Measurements from ENCODE around the gene SPEM2. TPM values are rescaled to one million over a fixed set of nuclear protein-coding genes. Genes with fewer than 3 reads are reported as not detected.
A peak's percentile ranks its signal among the peaks of the same experiment; 100 is the strongest.

The SPEM2 gene
- polyA plus RNA-seq, 1 of the 3 experiments (the other 2 are of a cell fraction), result not detected

DNA sequence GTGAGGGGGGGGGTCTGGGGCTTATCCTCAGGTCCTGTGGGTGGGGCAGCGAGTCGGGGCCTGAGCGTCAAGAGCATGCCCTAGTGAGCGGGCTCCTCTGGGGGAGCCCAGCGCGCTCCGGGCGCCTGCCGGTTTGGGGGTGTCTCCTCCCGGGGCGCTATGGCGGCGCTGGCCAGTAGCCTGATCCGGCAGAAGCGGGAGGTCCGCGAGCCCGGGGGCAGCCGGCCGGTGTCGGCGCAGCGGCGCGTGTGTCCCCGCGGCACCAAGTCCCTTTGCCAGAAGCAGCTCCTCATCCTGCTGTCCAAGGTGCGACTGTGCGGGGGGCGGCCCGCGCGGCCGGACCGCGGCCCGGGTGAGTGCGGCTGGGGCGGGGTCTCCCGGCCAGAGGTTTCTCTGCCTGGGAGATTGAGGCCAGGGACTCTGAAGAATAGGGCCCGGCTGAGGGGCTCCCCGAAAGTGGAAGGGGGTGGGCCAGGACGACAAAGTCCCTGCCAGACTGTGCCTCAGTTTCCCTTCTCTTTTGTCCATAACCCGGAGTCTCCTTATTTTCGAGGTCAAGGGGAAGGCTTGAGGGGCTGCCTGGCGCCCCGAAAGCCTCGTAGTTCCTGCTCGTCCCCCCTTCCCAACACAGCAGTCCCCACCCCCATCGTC lies 14.2 kb downstream of the SPEM2 start, which contains the start of gene FGF11:
FGF11 (plus strand) TSS at position 51 of the 651 bp plus-strand sequence; CDS start at position 160, 109 bp downstream.
- Histone ChIP-seq H3K4me3 (ENCODE audit: low read depth in 2 of 2, low read length in 1 of 2) (peak within 1 kb of the TSS; percentile 67 to 70), H3K9me3 (no peaks in the 10 kb centered on the region), H3K36me3 (replicated peaks in 1 of 2; ENCODE audit: control insufficient read depth in 1 of 2, insufficient read depth in 2 of 2, low read length in 1 of 2) (peaks cover 0 to 4% of the 10 kb centered on the region in 2 experiments), H3K27ac (ENCODE audit: low read depth in 2 of 2, low read length in 1 of 2) (peak within 1 kb of the TSS in 1 of 2 experiments; percentile 97; a peak in 2 of 4 replicates), H3K4me2 (peak within 1 kb of the TSS; percentile 95), H3K9me2 (no peaks in the 10 kb centered on the region), H4K20me1 (ENCODE audit: insufficient read depth) (no peaks in the 10 kb centered on the region), H2AFZ (ENCODE audit: low read depth) (peak within 1 kb of the TSS; percentile 88), H3F3A (replicated peaks; ENCODE audit: insufficient read depth) (peaks cover 18% of the 10 kb centered on the region), H3K9ac (peak within 1 kb of the TSS; percentile 61), H3K4me1 (ENCODE audit: control insufficient read depth in 1 of 2, insufficient read depth in 2 of 2, low read depth in 1 of 2, low read length in 1 of 2) (peaks cover 7 to 27% of the 10 kb centered on the region in 2 experiments; a peak in 2 of 4 replicates), H3K79me2 (ENCODE audit: insufficient read depth) (peaks cover 7% of the 10 kb centered on the region; the same call in 1 of the 2 replicates), H3K27me3 (ENCODE audit: insufficient read depth) (no peaks in the 10 kb centered on the region)
- peak; percentile 60 for DNase-seq
- CTCF ChIA-PET, result interaction anchor here (0.7 to 1.6 kb wide), 4 partner anchors 19 to 121 kb away, joined by 3 to 6 read pairs (median 4); no protein-coding TSS in a partner anchor
- POLR2A ChIA-PET, result interaction anchor here (1.6 to 3.3 kb wide), 5 partner anchors 8 to 121 kb away, joined by 4 to 19 read pairs (median 9); partner anchors contain the start of genes POLR2A and TMEM256
- TF ChIP-seq, protein P1, sequence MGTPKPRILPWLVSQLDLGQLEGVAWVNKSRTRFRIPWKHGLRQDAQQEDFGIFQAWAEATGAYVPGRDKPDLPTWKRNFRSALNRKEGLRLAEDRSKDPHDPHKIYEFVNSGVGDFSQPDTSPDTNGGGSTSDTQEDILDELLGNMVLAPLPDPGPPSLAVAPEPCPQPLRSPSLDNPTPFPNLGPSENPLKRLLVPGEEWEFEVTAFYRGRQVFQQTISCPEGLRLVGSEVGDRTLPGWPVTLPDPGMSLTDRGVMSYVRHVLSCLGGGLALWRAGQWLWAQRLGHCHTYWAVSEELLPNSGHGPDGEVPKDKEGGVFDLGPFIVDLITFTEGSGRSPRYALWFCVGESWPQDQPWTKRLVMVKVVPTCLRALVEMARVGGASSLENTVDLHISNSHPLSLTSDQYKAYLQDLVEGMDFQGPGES (IDR thresholded peaks at IDR 0.05; ENCODE audit: low read depth, low read length), result no peak
- TF ChIP-seq FOXJ3 (CRISPR knock-in tag; IDR thresholded peaks at IDR 0.05) (no peak), MEF2A (IDR thresholded peaks at IDR 0.05; ENCODE audit: borderline replicate concordance, low read depth) (no peak), RAD21 (IDR thresholded peaks at IDR 0.05; ENCODE audit: low read length) (no peak), RFX5 (IDR thresholded peaks at IDR 0.05; ENCODE audit: low read length) (no peak), POLR2AphosphoS5 (IDR thresholded peaks at IDR 0.05; ENCODE audit: low read depth, low read length) (no peak), FOXM1 (IDR thresholded peaks at IDR 0.05; ENCODE audit: low read depth) (no peak), CHD2 (IDR thresholded peaks at IDR 0.05; ENCODE audit: low read length, partially characterized antibody) (no peak), EZH2phosphoT487 (IDR thresholded peaks at IDR 0.05; ENCODE audit: borderline replicate concordance, low read depth) (no peak)
- TF ChIP-seq, protein P2, sequence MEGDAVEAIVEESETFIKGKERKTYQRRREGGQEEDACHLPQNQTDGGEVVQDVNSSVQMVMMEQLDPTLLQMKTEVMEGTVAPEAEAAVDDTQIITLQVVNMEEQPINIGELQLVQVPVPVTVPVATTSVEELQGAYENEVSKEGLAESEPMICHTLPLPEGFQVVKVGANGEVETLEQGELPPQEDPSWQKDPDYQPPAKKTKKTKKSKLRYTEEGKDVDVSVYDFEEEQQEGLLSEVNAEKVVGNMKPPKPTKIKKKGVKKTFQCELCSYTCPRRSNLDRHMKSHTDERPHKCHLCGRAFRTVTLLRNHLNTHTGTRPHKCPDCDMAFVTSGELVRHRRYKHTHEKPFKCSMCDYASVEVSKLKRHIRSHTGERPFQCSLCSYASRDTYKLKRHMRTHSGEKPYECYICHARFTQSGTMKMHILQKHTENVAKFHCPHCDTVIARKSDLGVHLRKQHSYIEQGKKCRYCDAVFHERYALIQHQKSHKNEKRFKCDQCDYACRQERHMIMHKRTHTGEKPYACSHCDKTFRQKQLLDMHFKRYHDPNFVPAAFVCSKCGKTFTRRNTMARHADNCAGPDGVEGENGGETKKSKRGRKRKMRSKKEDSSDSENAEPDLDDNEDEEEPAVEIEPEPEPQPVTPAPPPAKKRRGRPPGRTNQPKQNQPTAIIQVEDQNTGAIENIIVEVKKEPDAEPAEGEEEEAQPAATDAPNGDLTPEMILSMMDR (IDR thresholded peaks at IDR 0.05), result no peak
- TF ChIP-seq, protein P3, sequence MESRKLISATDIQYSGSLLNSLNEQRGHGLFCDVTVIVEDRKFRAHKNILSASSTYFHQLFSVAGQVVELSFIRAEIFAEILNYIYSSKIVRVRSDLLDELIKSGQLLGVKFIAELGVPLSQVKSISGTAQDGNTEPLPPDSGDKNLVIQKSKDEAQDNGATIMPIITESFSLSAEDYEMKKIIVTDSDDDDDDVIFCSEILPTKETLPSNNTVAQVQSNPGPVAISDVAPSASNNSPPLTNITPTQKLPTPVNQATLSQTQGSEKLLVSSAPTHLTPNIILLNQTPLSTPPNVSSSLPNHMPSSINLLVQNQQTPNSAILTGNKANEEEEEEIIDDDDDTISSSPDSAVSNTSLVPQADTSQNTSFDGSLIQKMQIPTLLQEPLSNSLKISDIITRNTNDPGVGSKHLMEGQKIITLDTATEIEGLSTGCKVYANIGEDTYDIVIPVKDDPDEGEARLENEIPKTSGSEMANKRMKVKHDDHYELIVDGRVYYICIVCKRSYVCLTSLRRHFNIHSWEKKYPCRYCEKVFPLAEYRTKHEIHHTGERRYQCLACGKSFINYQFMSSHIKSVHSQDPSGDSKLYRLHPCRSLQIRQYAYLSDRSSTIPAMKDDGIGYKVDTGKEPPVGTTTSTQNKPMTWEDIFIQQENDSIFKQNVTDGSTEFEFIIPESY (IDR thresholded peaks at IDR 0.05; ENCODE audit: borderline replicate concordance, low read depth), result no peak
- TF ChIP-seq, protein P4, sequence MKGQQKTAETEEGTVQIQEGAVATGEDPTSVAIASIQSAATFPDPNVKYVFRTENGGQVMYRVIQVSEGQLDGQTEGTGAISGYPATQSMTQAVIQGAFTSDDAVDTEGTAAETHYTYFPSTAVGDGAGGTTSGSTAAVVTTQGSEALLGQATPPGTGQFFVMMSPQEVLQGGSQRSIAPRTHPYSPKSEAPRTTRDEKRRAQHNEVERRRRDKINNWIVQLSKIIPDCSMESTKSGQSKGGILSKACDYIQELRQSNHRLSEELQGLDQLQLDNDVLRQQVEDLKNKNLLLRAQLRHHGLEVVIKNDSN (IDR thresholded peaks at IDR 0.05; ENCODE audit: borderline replicate concordance, low read depth), result no peak
- WGBS (ENCODE audit: low lambda C conversion rate), result under 1% methylated on average over 11 of the region's 50 CpGs
